GM12878 (cell line): ENCODE results near the gene TMEM256. TPM values are rescaled to one million over a fixed set of nuclear protein-coding genes. Genes with fewer than 3 reads are reported as not detected.

ENCODE experiments used
- ATAC-seq: fragments of 200-7000 bp; cut with Tn5 transposase; 3 replicates; pipeline ENCODE4 v1.9.1; 2020; ENCODE audit warnings: mild to moderate bottlenecking, moderate library complexity
- BruUV-seq: library from RNA; stranded (reverse); fragments of 400-500 nt; replicated peaks from 2 replicates; lab custom pipeline; 2021; lab: Mats Ljungman, UMichigan
- CTCF ChIA-PET: fragments of 300-600 bp; sonication (Branson Sonifier 250); formaldehyde crosslinking; extraction: SDS; loops from one replicate; lab custom pipeline; 2021; ENCODE audit warnings: inconsistent platforms; lab: Yijun Ruan, JAX
- POLR2A ChIA-PET: fragments of 350-600 bp; formaldehyde crosslinking; extraction: SDS; loops from one replicate; lab custom pipeline; 2021; ENCODE audit warnings: inconsistent platforms; lab: Charles Lee
- RAD21 ChIA-PET: fragments of 300-600 bp; sonication (Branson Sonifier 250); formaldehyde crosslinking; loops from one replicate; lab custom pipeline; 2023; ENCODE audit warnings: antibody characterized with exemption; ENCODE audit not compliant: unreplicated experiment; lab: Charles Lee
- SMC1A ChIA-PET: fragments of 300-600 bp; sonication (Branson Sonifier 250); formaldehyde crosslinking; loops from one replicate; lab custom pipeline; 2023; ENCODE audit not compliant: unreplicated experiment, uncharacterized antibody; lab: Charles Lee
- DNase-seq: peaks from one replicate; pipeline ENCODE4 v3.0.0-alpha.2; 2011; ENCODE audit warnings: low read depth, low spot score
- FAIRE-seq: peaks from 3 replicates; lab custom pipeline; 2011; peaks lifted over from hg19 to GRCh38; lab: Jason Lieb, UNC
- H2AFZ ChIP-seq: 2 replicates; pipeline ENCODE4 v1.6.0; 2011; ENCODE audit warnings: low read depth, low read length, control low read depth; ENCODE audit not compliant: control insufficient read depth
- H3K27ac ChIP-seq: 2 replicates; pipeline ENCODE4 v1.5.1; 2011; ENCODE audit warnings: control low read depth; ENCODE audit not compliant: control insufficient read depth, insufficient read depth
- H3K27me3 ChIP-seq, 2 experiments: replicated peaks in 1 of 2; 2 replicates each; pipeline versions ENCODE4 v1.6.0 to v1.6.1; 2011; ENCODE audit warnings: low read length in 1 of 2; ENCODE audit not compliant: control insufficient read depth in 2 of 2, insufficient read depth in 2 of 2
- H3K36me3 ChIP-seq, 2 experiments: 2 replicates each; pipeline ENCODE4 v1.5.1; 2011; ENCODE audit warnings: low read length in 1 of 2; ENCODE audit not compliant: control insufficient read depth in 2 of 2, insufficient read depth in 2 of 2
- H3K4me1 ChIP-seq: 2 replicates; pipeline ENCODE4 v1.6.1; 2011; ENCODE audit warnings: mild to moderate bottlenecking, low read length, moderate library complexity, mixed read lengths; ENCODE audit not compliant: control insufficient read depth, insufficient read depth
- H3K4me2 ChIP-seq: 2 replicates; pipeline ENCODE4 v1.6.0; 2011; ENCODE audit warnings: control low read depth; ENCODE audit not compliant: control insufficient read depth, insufficient read depth
- H3K4me3 ChIP-seq: fragments of 200-600 bp; sonication (generic); 2 replicates; pipeline ENCODE4 v1.5.1; 2016
- H3K79me2 ChIP-seq: 2 replicates; pipeline ENCODE4 v1.6.0; 2011; ENCODE audit warnings: low read length; ENCODE audit not compliant: control insufficient read depth, insufficient read depth
- H3K9ac ChIP-seq: 2 replicates; pipeline ENCODE4 v1.8.0; 2011; ENCODE audit warnings: low read length, control low read depth, mixed read lengths; ENCODE audit not compliant: control insufficient read depth, insufficient read depth
- H3K9me3 ChIP-seq: replicated peaks from 3 replicates; pipeline ENCODE4 v1.5.1; 2011; ENCODE audit warnings: mild to moderate bottlenecking, low read length; ENCODE audit not compliant: control insufficient read depth, insufficient read depth
- H4K20me1 ChIP-seq: 2 replicates; pipeline ENCODE4 v1.6.0; 2011; ENCODE audit not compliant: control insufficient read depth, insufficient read depth
- BCL11A ChIP-seq: IDR thresholded peaks from 2 replicates; pipeline ENCODE4 v1.6.1; 2011; ENCODE audit warnings: low read depth, low read length
- BHLHE40 ChIP-seq, 2 experiments: fragments of 450-650 bp in 1 of 2; IDR thresholded peaks; 2 replicates each; pipeline ENCODE4 v1.6.1; 2011 to 2017; ENCODE audit warnings: low read depth in 2 of 2, borderline replicate concordance in 1 of 2, improper control_type of control experiment in 1 of 2, low read length in 1 of 2, mild to moderate bottlenecking in 1 of 2
- BMI1 ChIP-seq: fragments of 450-650 bp; IDR thresholded peaks from 2 replicates; pipeline ENCODE4 v1.6.1; 2016; ENCODE audit warnings: mild to moderate bottlenecking, moderate library complexity, borderline replicate concordance
- CBX3 ChIP-seq: fragments of 200-600 bp; sonication (generic); IDR thresholded peaks from 2 replicates; pipeline ENCODE4 v1.6.1; 2016; ENCODE audit warnings: low read depth, borderline replicate concordance
- FOXM1 ChIP-seq: IDR thresholded peaks from 2 replicates; pipeline ENCODE4 v1.6.1; 2012; ENCODE audit warnings: low read depth, mild to moderate bottlenecking, inconsistent platforms, low read length, moderate library complexity
- IKZF1 ChIP-seq: fragments of 450-650 bp; conservative IDR thresholded peaks from 2 replicates; pipeline ENCODE4 v1.6.1; 2017; ENCODE audit warnings: antibody characterized with exemption, mild to moderate bottlenecking
- JUNB ChIP-seq: IDR thresholded peaks from 2 replicates; pipeline ENCODE4 v1.6.1; 2016; ENCODE audit warnings: antibody characterized with exemption, mild to moderate bottlenecking
- NFYA ChIP-seq: IDR thresholded peaks from 2 replicates; pipeline ENCODE4 v1.6.1; 2011; ENCODE audit warnings: low read depth, mild to moderate bottlenecking, low read length, improper control_type of control experiment, borderline replicate concordance
- SREBF2 ChIP-seq: IDR thresholded peaks from 2 replicates; pipeline ENCODE4 v1.6.1; 2012; ENCODE audit warnings: mild to moderate bottlenecking, low read length
- SRF ChIP-seq, 2 experiments: IDR thresholded peaks; 2 replicates each; pipeline ENCODE4 v1.6.1; 2011; ENCODE audit warnings: low read depth in 2 of 2, low read length in 2 of 2, mild to moderate bottlenecking in 1 of 2, moderate library complexity in 1 of 2
- TCF3 ChIP-seq: IDR thresholded peaks from 2 replicates; pipeline ENCODE4 v1.6.1; 2012; ENCODE audit warnings: low read depth, mild to moderate bottlenecking, low read length, borderline replicate concordance; ENCODE audit not compliant: insufficient read depth
- WGBS: methylation state at CpG from one replicate; pipeline ENCODE4 v1.1.6; 2016; ENCODE audit warnings: low lambda C conversion rate; ENCODE audit not compliant: insufficient replicate concordance, insufficient coverage; ENCODE audit errors: missing lambda C conversion rate; 5-methylcytosine and 5-hydroxymethylcytosine counted together
- in situ Hi-C: fragments of 300-500 bp; cut with MboI; formaldehyde crosslinking; loops from 9 replicates; pipeline ENCODE4 v1.14.3; 2018; ENCODE audit warnings: mixed read lengths
- intact Hi-C: fragments of 100-400 bp; cut with micrococcal nuclease; formaldehyde crosslinking; loops from one replicate; pipeline ENCODE4 v1.14.2; 2022; ENCODE audit not compliant: unreplicated experiment
- polyA plus RNA-seq, 11 experiments: library from polyadenylated mRNA; depleted of rRNA in 4 of 11; unstranded in 6 of 11; stranded (reverse) in 5 of 11; fragments of >200 nt; fragmentation: Nextera tagmentation in 4 of 11; fragmentation: Illumina TruSeq in 1 of 11; extraction: Ambion mirVana in 4 of 11; extraction: Trizol in 1 of 11; gene quantifications; 1 replicate in 1 of 11; 2 replicates in 10 of 11; pipeline versions ENCODE4 v1.2.1 to v1.2.3, GENCODE V29; 2011 to 2016; ENCODE audit warnings: inconsistent platforms in 2 of 11, missing spikeins in 2 of 11, low read depth in 1 of 11
- total RNA-seq, 4 experiments: library from RNA; depleted of rRNA in 3 of 4; stranded (reverse); fragments of >200 nt in 3 of 4; fragmentation: Illumina TruSeq in 1 of 4; extraction: Trizol in 1 of 4; gene quantifications; 2 replicates each; pipeline versions ENCODE4 v1.2.1 to v1.2.3, GENCODE V29; 2013 to 2021
- TF ChIP-seq, protein P1 (sequence below): fragments of 450-650 bp; IDR thresholded peaks from 2 replicates; pipeline ENCODE4 v1.6.1; 2017; ENCODE audit warnings: low read depth, mild to moderate bottlenecking, moderate library complexity
- TF ChIP-seq, protein P2 (sequence below): IDR thresholded peaks from 2 replicates; pipeline ENCODE4 v1.6.1; 2011; ENCODE audit warnings: borderline replicate concordance, low read depth, mild to moderate bottlenecking, moderate library complexity, mixed read lengths, low read length; ENCODE audit not compliant: insufficient read depth; ENCODE audit errors: extremely low read length
- TF ChIP-seq, protein P3 (sequence below): fragments of 450-650 bp; IDR thresholded peaks from 2 replicates; pipeline ENCODE4 v1.6.1; 2017; ENCODE audit warnings: mild to moderate bottlenecking, moderate library complexity

Gene TMEM256
- total and polyA plus RNA-seq, 10 of the 15 experiments (the other 5 are each of a cell fraction or from before 2014, with no cell fraction given): 57.3 to 342 (median 95.7) TPM

DNA sequence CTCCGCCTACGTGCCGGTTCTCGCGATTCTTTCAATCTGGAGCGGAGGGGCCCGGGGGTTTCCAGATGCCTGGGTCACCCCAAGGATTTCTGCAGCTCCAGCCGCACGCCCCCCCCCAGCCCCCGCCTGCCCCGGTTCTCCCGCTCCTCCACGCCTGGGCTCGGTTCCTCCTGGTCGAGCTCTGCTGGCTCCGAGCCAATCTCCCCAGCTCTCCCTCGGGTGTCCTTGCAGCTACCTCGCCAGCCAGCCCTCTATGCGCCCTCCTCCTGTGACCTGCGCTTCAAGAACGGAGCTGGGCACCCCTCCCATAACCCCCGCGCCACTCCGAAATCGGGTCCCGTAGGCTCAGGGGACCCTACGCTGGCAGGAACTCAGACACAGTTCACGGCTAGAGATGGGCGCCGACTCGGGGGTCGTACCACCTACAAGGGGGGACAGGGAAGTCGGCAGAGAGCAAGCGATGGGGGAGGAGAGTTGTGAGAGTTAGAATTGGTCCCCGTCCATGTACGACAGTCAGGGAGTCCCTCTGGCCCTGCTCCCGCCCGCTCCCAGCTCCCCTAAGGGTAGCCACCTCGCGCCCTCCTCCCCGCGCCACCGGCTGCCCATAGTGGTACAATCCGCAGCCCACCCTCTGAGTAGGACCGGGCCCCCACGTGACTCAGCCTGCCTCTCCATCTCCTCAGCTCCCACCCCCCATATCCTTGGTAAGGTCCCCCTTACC lies 36.4 kb upstream of the TMEM256 start:
- intact Hi-C loops (no loop called here), in situ Hi-C loops (no loop called here)
- H3K4me2 ChIP-seq: peak overlapping the region; percentile 91
- ChIA-PET SMC1A (interaction anchor here (0.9 to 1.9 kb wide), 8 partner anchors 12 to 119 kb away, joined by 3 to 8 read pairs (median 4); partner anchors contain the start of genes SLC35G6, TNFSF13 and ZBTB4), CTCF (interaction anchor here (0.7 to 2.8 kb wide), 8 partner anchors 14 to 247 kb away, joined by 3 to 20 read pairs (median 3); partner anchors contain the start of genes NEURL4, SAT2, SENP3 and TP53), POLR2A (interaction anchor here (0.7 to 8.2 kb wide), 12 partner anchors 8 to 144 kb away, joined by 3 to 63 read pairs (median 4); partner anchors contain the start of genes POLR2A, SENP3, SLC35G6 and TMEM256), RAD21 (interaction anchor here (0.7 to 2.5 kb wide), 9 partner anchors 15 to 120 kb away, joined by 3 to 12 read pairs (median 3); partner anchors contain the start of genes SENP3, TMEM95 and ZBTB4)
- FAIRE-seq (peak; percentile 68), DNase-seq (no peak), ATAC-seq (peak; percentile 9)
- H3K4me1 ChIP-seq: peaks cover 33% of the 10 kb centered on the region
- H3K9ac ChIP-seq: peak overlapping the region; percentile 77
- no TSS peak for BruUV-seq
- peak overlapping the region; percentile 97 for H3K4me3 ChIP-seq
- H3K79me2 ChIP-seq: peaks cover 6% of the 10 kb centered on the region
- peak overlapping the region; percentile 46; the same call in 1 of the 2 replicates for H3K27ac ChIP-seq
- H4K20me1 ChIP-seq: no peaks in the 10 kb centered on the region
- peaks cover 0 to 4% of the 10 kb centered on the region in 2 experiments; a peak in 2 of 4 replicates for H3K27me3 ChIP-seq
- H2AFZ ChIP-seq: peak overlapping the region; percentile 82
- H3K36me3 ChIP-seq: no peaks in the 10 kb centered on the region
- 1% methylated on average over 33 of the region's 46 CpGs for WGBS
- H3K9me3 ChIP-seq: no peaks in the 10 kb centered on the region
- TF ChIP-seq SREBF2 (no peak), FOXM1 (no peak), CBX3 (no peak), IKZF1 (peak; percentile 15; the same call in 1 of the 2 replicates), BHLHE40 (IDR thresholded peaks at IDR 0.05; ENCODE audit: borderline replicate concordance in 1 of 2, low read depth in 2 of 2, low read length in 1 of 2) (peak; percentile 43 to 87; a peak in 3 of 4 replicates), TCF3 (no peak), NFYA (no peak), BCL11A (no peak), SRF (IDR thresholded peaks at IDR 0.05; ENCODE audit: low read depth in 2 of 2, low read length in 2 of 2) (no peak), BMI1 (no peak), JUNB (no peak)
- TF ChIP-seq, protein P1, sequence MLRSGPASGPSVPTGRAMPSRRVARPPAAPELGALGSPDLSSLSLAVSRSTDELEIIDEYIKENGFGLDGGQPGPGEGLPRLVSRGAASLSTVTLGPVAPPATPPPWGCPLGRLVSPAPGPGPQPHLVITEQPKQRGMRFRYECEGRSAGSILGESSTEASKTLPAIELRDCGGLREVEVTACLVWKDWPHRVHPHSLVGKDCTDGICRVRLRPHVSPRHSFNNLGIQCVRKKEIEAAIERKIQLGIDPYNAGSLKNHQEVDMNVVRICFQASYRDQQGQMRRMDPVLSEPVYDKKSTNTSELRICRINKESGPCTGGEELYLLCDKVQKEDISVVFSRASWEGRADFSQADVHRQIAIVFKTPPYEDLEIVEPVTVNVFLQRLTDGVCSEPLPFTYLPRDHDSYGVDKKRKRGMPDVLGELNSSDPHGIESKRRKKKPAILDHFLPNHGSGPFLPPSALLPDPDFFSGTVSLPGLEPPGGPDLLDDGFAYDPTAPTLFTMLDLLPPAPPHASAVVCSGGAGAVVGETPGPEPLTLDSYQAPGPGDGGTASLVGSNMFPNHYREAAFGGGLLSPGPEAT: peak; percentile 65; the same call in 1 of the 2 replicates
- TF ChIP-seq, protein P2, sequence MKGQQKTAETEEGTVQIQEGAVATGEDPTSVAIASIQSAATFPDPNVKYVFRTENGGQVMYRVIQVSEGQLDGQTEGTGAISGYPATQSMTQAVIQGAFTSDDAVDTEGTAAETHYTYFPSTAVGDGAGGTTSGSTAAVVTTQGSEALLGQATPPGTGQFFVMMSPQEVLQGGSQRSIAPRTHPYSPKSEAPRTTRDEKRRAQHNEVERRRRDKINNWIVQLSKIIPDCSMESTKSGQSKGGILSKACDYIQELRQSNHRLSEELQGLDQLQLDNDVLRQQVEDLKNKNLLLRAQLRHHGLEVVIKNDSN: peak; percentile 81
- TF ChIP-seq, protein P3, sequence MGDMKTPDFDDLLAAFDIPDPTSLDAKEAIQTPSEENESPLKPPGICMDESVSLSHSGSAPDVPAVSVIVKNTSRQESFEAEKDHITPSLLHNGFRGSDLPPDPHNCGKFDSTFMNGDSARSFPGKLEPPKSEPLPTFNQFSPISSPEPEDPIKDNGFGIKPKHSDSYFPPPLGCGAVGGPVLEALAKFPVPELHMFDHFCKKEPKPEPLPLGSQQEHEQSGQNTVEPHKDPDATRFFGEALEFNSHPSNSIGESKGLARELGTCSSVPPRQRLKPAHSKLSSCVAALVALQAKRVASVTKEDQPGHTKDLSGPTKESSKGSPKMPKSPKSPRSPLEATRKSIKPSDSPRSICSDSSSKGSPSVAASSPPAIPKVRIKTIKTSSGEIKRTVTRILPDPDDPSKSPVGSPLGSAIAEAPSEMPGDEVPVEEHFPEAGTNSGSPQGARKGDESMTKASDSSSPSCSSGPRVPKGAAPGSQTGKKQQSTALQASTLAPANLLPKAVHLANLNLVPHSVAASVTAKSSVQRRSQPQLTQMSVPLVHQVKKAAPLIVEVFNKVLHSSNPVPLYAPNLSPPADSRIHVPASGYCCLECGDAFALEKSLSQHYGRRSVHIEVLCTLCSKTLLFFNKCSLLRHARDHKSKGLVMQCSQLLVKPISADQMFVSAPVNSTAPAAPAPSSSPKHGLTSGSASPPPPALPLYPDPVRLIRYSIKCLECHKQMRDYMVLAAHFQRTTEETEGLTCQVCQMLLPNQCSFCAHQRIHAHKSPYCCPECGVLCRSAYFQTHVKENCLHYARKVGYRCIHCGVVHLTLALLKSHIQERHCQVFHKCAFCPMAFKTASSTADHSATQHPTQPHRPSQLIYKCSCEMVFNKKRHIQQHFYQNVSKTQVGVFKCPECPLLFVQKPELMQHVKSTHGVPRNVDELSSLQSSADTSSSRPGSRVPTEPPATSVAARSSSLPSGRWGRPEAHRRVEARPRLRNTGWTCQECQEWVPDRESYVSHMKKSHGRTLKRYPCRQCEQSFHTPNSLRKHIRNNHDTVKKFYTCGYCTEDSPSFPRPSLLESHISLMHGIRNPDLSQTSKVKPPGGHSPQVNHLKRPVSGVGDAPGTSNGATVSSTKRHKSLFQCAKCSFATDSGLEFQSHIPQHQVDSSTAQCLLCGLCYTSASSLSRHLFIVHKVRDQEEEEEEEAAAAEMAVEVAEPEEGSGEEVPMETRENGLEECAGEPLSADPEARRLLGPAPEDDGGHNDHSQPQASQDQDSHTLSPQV: no peak
